A673 (cell line): ENCODE measurements around the gene PATJ. TPM values are rescaled to one million over a fixed set of nuclear protein-coding genes. Genes with fewer than 3 reads are reported as not detected.
"Not testable (repeated sequence)": the region's sequence is repeated elsewhere in the genome, so short reads cannot be mapped to it uniquely, and the experiment has no call there.

Experiments used
- BruUV-seq: library from RNA; stranded (reverse); fragments of 400-500 nt; replicated peaks from 2 replicates; lab custom pipeline; 2021; lab: Mats Ljungman, UMichigan
- CTCF ChIA-PET: fragments of 300-600 bp; sonication (Branson Sonifier 250); formaldehyde crosslinking; loops from one replicate; lab custom pipeline; 2022; ENCODE audit warnings: antibody characterized with exemption; lab: Charles Lee
- POLR2A ChIA-PET: fragments of 300-600 bp; sonication (Branson Sonifier 250); formaldehyde crosslinking; loops from one replicate; lab custom pipeline; 2022; ENCODE audit warnings: antibody characterized with exemption; ENCODE audit not compliant: low non-redundant PET; lab: Charles Lee
- DNase-seq: peaks from one replicate; pipeline ENCODE4 v3.0.0-alpha.2; 2015; ENCODE audit warnings: low spot score
- H3K27ac ChIP-seq: fragments of 200-600 bp; sonication (generic); 2 replicates; pipeline ENCODE4 v1.5.1; 2016; ENCODE audit warnings: mixed run types, low read depth, mild to moderate bottlenecking, mixed read lengths, antibody characterized with exemption, low read length; ENCODE audit not compliant: poor library complexity, severe bottlenecking
- H3K27me3 ChIP-seq: fragments of 200-600 bp; sonication (generic); replicated peaks from 2 replicates; pipeline ENCODE4 v1.6.1; 2017; ENCODE audit warnings: mixed run types, low read depth, mild to moderate bottlenecking, mixed read lengths, antibody characterized with exemption, low read length; ENCODE audit not compliant: insufficient read depth, poor library complexity
- H3K36me3 ChIP-seq: fragments of 200-600 bp; sonication (generic); 2 replicates; pipeline ENCODE4 v1.6.1; 2016; ENCODE audit warnings: mixed run types, mild to moderate bottlenecking, mixed read lengths, antibody characterized with exemption, low read length; ENCODE audit not compliant: insufficient read depth, poor library complexity, severe bottlenecking
- H3K4me1 ChIP-seq: fragments of 200-600 bp; sonication (generic); 2 replicates; pipeline ENCODE4 v1.6.1; 2017; ENCODE audit warnings: mixed run types, mild to moderate bottlenecking, mixed read lengths, antibody characterized with exemption, low read length; ENCODE audit not compliant: insufficient read depth, poor library complexity, severe bottlenecking
- H3K4me3 ChIP-seq: fragments of 200-600 bp; sonication (generic); 2 replicates; pipeline ENCODE4 v1.5.1; 2016; ENCODE audit warnings: low read depth, mixed run types, mild to moderate bottlenecking, mixed read lengths, low read length; ENCODE audit not compliant: poor library complexity, severe bottlenecking
- H3K9me3 ChIP-seq: fragments of 200-600 bp; sonication (generic); 2 replicates; pipeline ENCODE4 v1.6.1; 2016; ENCODE audit warnings: mixed run types, low read depth, mild to moderate bottlenecking, mixed read lengths, antibody characterized with exemption, low read length; ENCODE audit not compliant: poor library complexity, severe bottlenecking
- EZH2 ChIP-seq: fragments of 200-600 bp; sonication (generic); IDR thresholded peaks from 2 replicates; pipeline ENCODE4 v1.6.1; 2017; ENCODE audit warnings: borderline replicate concordance, low read depth, mild to moderate bottlenecking, mixed read lengths, antibody characterized with exemption, low read length; ENCODE audit not compliant: poor library complexity, severe bottlenecking
- intact Hi-C: fragments of 100-400 bp; cut with micrococcal nuclease; formaldehyde crosslinking; loops from one replicate; pipeline ENCODE4 v1.10.0; 2022; ENCODE audit not compliant: unreplicated experiment
- total RNA-seq: library from RNA; stranded (reverse); gene quantifications from 2 replicates; pipeline ENCODE4 v1.2.3, GENCODE V29; 2021
- TF ChIP-seq, protein P1 (sequence below): fragments of 300-800, 200-600 bp; sonication (generic); conservative IDR thresholded peaks from 2 replicates; pipeline ENCODE4 v1.5.1; 2017; ENCODE audit warnings: low read depth, mild to moderate bottlenecking, antibody characterized with exemption, low read length, moderate library complexity, mixed read lengths

The PATJ gene
- total RNA-seq, 1 experiment from 2014 or later = 6.6 TPM

- no TSS peak for BruUV-seq
- no peaks in the 10 kb centered on the region for H3K4me1 ChIP-seq
- H3K4me3 ChIP-seq = no peak overlapping the region
- no peaks in the 10 kb centered on the region for H3K36me3 ChIP-seq
- intact Hi-C loops = no loop called here
- CTCF ChIA-PET = no interaction called here
- DNase-seq = no peak
- TF ChIP-seq EZH2 = no peak
- TF ChIP-seq, protein P1, sequence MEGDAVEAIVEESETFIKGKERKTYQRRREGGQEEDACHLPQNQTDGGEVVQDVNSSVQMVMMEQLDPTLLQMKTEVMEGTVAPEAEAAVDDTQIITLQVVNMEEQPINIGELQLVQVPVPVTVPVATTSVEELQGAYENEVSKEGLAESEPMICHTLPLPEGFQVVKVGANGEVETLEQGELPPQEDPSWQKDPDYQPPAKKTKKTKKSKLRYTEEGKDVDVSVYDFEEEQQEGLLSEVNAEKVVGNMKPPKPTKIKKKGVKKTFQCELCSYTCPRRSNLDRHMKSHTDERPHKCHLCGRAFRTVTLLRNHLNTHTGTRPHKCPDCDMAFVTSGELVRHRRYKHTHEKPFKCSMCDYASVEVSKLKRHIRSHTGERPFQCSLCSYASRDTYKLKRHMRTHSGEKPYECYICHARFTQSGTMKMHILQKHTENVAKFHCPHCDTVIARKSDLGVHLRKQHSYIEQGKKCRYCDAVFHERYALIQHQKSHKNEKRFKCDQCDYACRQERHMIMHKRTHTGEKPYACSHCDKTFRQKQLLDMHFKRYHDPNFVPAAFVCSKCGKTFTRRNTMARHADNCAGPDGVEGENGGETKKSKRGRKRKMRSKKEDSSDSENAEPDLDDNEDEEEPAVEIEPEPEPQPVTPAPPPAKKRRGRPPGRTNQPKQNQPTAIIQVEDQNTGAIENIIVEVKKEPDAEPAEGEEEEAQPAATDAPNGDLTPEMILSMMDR = no peak
- H3K9me3 ChIP-seq = peaks cover 33% of the 10 kb centered on the region
- H3K27ac ChIP-seq = no peak overlapping the region
- POLR2A ChIA-PET = no interaction called here
- H3K27me3 ChIP-seq = no peaks in the 10 kb centered on the region
Measured at GRCh38 chr1:62210960-62211359, 468.7 kb downstream of the PATJ start.

GRCh38 chr1:62212411-62212810 lies 470.1 kb downstream of the PATJ start:
- POLR2A ChIA-PET = no interaction called here
- H3K27ac ChIP-seq = no peak overlapping the region
- no peak for DNase-seq
- no TSS peak for BruUV-seq
- peaks cover 25% of the 10 kb centered on the region for H3K9me3 ChIP-seq
- no peaks in the 10 kb centered on the region for H3K36me3 ChIP-seq
- intact Hi-C loops = no loop called here
- no peaks in the 10 kb centered on the region for H3K27me3 ChIP-seq
- CTCF ChIA-PET = no interaction called here
- no peaks in the 10 kb centered on the region for H3K4me1 ChIP-seq
- H3K4me3 ChIP-seq = no peak overlapping the region
- no peak for TF ChIP-seq EZH2

DNA sequence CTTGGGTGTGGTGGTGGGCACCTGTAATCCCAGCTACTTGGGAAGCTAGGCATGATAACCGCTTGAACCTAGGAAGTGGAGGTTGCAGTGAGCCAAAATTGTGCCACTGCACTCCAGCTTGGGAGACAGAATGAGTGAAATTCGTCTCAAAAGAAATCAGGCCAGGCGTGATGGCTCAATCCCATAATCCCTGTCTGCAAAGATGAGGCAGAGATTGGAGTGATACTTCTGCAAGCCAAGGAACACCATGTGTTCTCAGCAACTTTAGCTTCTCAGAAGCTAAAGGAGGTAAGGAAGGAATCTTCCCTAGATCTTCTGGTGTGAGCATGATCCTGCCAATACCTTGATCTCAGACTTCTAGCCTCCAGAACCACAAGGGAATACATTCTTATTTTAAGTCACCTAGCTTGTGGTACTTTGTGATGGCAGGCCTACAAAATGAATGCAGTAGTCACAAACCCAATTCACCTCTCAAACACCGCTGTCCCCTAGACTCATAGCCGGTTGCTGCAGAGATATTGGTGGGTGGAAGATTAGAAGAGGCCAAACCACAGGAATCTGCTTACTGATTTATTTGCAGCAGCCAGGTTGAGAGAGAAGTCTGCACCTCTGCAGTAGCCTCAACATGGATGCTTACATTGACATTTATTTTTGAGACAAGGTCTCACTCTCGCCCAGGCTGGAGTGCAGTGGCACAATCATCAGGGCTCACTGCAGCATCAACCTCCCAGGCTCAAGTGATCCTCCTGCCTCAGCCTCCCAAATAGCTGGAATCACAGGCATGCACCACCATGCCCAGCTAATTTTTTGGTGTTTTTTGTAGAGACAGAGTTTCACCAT lies 471.0 kb downstream of the PATJ start:
- POLR2A ChIA-PET = no interaction called here
- Histone ChIP-seq H3K9me3 (peaks cover 23% of the 10 kb centered on the region), H3K4me3 (no peak overlapping the region), H3K27ac (no peak overlapping the region), H3K4me1 (no peaks in the 10 kb centered on the region), H3K27me3 (no peaks in the 10 kb centered on the region), H3K36me3 (no peaks in the 10 kb centered on the region)
- BruUV-seq = no TSS peak
- TF ChIP-seq, protein P1 = no peak
- TF ChIP-seq EZH2 = no peak
- intact Hi-C loops = no loop called here
- CTCF ChIA-PET = no interaction called here
- no peak for DNase-seq

GRCh38 chr1:62218604-62219003 lies 476.3 kb downstream of the PATJ start:
- CTCF ChIA-PET = no interaction called here

DNA sequence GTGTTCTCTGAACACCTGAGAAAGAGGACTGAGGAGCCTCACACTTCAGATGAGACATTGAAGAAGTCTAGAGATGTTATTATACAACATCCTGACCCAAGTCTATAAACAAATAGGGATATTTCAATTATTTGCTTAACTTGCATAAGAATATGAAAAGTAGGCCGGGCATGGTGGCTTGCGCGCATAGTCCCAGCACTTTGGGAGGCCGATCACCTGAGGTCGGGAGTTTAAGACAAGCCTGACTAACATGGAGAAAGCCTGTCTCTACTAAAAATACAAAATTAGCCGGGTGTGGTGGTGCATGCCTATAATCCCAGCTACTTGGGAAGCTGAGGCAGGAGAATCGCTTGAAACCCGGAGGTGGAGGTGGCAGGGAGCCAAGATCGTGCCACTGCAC lies 478.2 kb downstream of the PATJ start:
- CTCF ChIA-PET, BruUV-seq, DNase-seq, H3K4me1 ChIP-seq, POLR2A ChIA-PET, H3K27ac ChIP-seq, H3K4me3 ChIP-seq, intact Hi-C loops, H3K36me3 ChIP-seq, H3K27me3 ChIP-seq, H3K9me3 ChIP-seq: not testable (repeated sequence)

More at GRCh38 chr1:62218604-62219003, 476.3 kb downstream of the PATJ start:
- Histone ChIP-seq H3K27ac (no peak overlapping the region), H3K4me3 (no peak overlapping the region), H3K4me1 (no peaks in the 10 kb centered on the region), H3K36me3 (no peaks in the 10 kb centered on the region), H3K9me3 (no peaks in the 10 kb centered on the region), H3K27me3 (no peaks in the 10 kb centered on the region)
- intact Hi-C loops = no loop called here
- BruUV-seq = no TSS peak
- POLR2A ChIA-PET = no interaction called here
- no peak for TF ChIP-seq EZH2
- TF ChIP-seq, protein P1 = no peak
- no peak for DNase-seq
